IMR-90 (cell line): ENCODE measurements around the gene XKR7.

Experiments used
- CEBPB ChIP-seq: IDR thresholded peaks from 2 replicates; pipeline ENCODE4 v1.6.1; 2012; ENCODE audit warnings: low read depth, low read length, improper control_type of control experiment
- CTCF ChIP-seq: conservative IDR thresholded peaks from 2 replicates; pipeline ENCODE4 v1.5.1; 2012; ENCODE audit warnings: mild to moderate bottlenecking, low read depth, low read length, improper control_type of control experiment
- POLR2A ChIP-seq: IDR thresholded peaks from 2 replicates; pipeline ENCODE4 v1.6.1; 2012; ENCODE audit warnings: mild to moderate bottlenecking, low read depth, low read length
- RCOR1 ChIP-seq: IDR thresholded peaks from 2 replicates; pipeline ENCODE4 v1.6.1; 2012; ENCODE audit warnings: mild to moderate bottlenecking, low read length, improper control_type of control experiment; ENCODE audit not compliant: insufficient replicate concordance
- SMC3 ChIP-seq: fragments of 150-350 bp; IDR thresholded peaks from 2 replicates; pipeline ENCODE4 v1.6.1; 2016; ENCODE audit warnings: low read depth, mild to moderate bottlenecking, antibody characterized with exemption, low read length, moderate library complexity
- USF2 ChIP-seq: fragments of 150-350 bp; IDR thresholded peaks from 2 replicates; pipeline ENCODE4 v1.6.1; 2017; ENCODE audit warnings: mild to moderate bottlenecking, antibody characterized with exemption, low read length, low read depth

- TF ChIP-seq POLR2A (no peak), CTCF (no peak), RCOR1 (no peak), USF2 (no peak), CEBPB (no peak), SMC3 (no peak)
These were observed 13.5 kb upstream of the XKR7 start for GRCh38 chr20:31954500-31954899.
